ENCODE results near the gene MYO15B. TPM values are rescaled to one million over a fixed set of nuclear protein-coding genes. Genes with fewer than 3 reads are reported as not detected.
"Not testable (repeated sequence)": the region's sequence is repeated elsewhere in the genome, so short reads cannot be mapped to it uniquely, and the experiment has no call there.

The MYO15B gene
- total RNA-seq, 2 experiments from 2014 or later = 11.3 to 13.7 TPM

- Mint-ChIP-seq H3K9me3 (no peaks in the 10 kb centered on the region), H3K36me3 (ENCODE audit: low read depth) (no peaks in the 10 kb centered on the region), H3K27ac (no peak overlapping the region), H3K4me1 (peaks cover 15% of the 10 kb centered on the region), H3K27me3 (peaks cover 18% of the 10 kb centered on the region), H3K4me3 (no peak overlapping the region)
- CTCF ChIA-PET = interaction anchor here (0.9 to 6.4 kb wide), 5 partner anchors 10 to 164 kb away, joined by 3 to 38 read pairs (median 3); partner anchors contain the start of gene TSEN54
- no peak for DNase-seq
- POLR2A ChIA-PET = interaction anchor here (0.7 to 1.5 kb wide), 2 partner anchors 18 to 32 kb away, joined by 4 read pairs; no protein-coding TSS in a partner anchor
Measured at GRCh38 chr17:75590849-75591721, 3.5 kb downstream of the MYO15B start.

DNA sequence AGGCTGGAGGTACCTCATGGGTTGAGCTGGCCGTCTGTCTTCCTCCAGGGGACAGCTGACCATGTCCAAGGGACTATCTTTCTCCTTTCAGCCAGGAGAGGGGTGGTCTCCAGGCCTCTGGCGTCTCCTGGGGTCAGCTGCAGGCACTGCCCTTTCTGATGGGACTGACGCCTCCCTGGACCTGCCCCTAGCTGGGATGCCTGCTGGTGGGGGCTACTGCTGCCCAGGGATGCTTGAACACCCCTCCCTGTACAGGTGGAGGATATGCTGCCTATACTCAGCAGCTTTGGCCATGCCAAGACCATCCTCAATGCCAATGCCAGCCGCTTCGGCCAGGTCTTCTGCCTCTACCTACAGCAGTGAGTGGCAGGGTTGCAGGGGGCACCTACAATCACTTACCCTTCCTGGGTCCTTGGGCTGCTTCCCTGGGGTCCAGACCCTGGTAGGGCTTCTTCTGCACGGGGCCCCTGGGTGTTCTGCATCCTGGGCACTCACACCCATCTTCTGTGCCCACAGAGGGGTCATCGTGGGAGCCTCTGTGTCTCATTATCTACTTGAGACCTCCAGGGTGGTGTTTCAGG is 4.2 kb downstream of the MYO15B start:
- H3K4me3 Mint-ChIP-seq = no peak overlapping the region
- no peaks in the 10 kb centered on the region for H3K36me3 Mint-ChIP-seq (ENCODE audit: low read depth)
- DNase-seq = no peak
- POLR2A ChIA-PET = interaction anchor here (0.7 kb wide), 1 partner anchor 17 kb away, joined by 4 read pairs; no protein-coding TSS in a partner anchor
- H3K4me1 Mint-ChIP-seq = peaks cover 15% of the 10 kb centered on the region
- no peak overlapping the region for H3K27ac Mint-ChIP-seq
- no peaks in the 10 kb centered on the region for H3K9me3 Mint-ChIP-seq
- CTCF ChIA-PET = interaction anchor here (1.0 to 6.4 kb wide), 3 partner anchors 10 to 41 kb away, joined by 3 to 38 read pairs (median 3); no protein-coding TSS in a partner anchor
- H3K27me3 Mint-ChIP-seq = peaks cover 10% of the 10 kb centered on the region

DNA sequence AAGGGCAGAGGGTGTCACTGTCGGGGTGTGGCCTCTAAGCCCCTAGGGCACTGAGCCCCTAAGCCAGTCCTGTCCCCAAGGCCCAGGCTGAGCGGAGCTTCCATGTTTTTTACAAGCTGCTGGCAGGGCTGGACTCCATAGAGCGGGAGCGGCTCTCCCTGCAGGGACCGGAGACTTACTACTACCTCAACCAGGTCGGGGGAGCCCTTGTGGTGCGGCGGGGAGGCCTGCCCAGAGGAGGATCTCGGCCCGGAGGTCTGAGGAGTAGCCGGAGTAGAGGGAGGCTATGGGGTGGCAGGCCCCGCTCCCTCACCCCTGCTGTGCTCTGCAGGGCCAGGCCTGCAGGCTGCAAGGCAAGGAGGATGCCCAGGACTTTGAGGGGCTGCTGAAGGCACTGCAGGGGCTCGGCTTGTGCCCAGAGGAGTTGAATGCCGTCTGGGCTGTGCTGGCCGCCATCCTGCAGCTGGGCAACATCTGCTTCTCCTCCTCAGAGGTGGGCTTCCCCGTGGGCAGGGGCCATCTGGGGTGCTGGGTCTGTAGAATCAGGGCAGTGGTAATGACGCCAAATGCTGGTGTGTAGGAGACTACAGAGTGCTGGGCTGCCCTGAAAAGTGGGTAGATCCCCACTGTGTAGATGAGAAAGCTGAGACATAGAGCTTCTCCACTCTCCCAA is 4.9 kb downstream of the MYO15B start:
- Mint-ChIP-seq H3K36me3 (ENCODE audit: low read depth) (no peaks in the 10 kb centered on the region), H3K4me1 (peaks cover 15% of the 10 kb centered on the region), H3K27me3 (peaks cover 4% of the 10 kb centered on the region), H3K27ac (no peak overlapping the region), H3K4me3 (no peak overlapping the region), H3K9me3 (no peaks in the 10 kb centered on the region)
- DNase-seq = no peak
- CTCF ChIA-PET = interaction anchor here (0.6 to 6.4 kb wide), 5 partner anchors 9 to 1106 kb away, joined by 3 to 38 read pairs (median 3); no protein-coding TSS in a partner anchor
- POLR2A ChIA-PET = no interaction called here

DNA sequence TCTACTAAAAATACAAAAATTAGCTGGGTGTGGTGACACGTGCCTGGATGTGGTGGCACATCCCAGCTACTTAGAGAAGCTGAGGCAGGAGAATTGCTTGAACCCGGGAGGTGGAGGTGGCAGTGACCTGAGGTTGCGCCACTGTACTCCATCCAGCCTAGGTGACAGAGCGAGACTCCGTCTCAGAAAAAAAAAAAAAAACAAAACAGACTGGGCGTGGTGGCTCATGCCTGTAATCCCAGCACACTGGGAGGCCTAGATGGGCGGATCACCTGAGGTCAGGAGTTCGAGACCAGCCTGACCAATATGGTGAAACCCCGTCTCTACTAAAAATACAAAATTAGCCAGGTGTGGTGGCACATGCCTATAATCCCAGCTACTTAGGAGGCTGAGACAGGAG is 5.8 kb downstream of the MYO15B start:
- DNase-seq; H3K4me3 Mint-ChIP-seq; H3K27me3 Mint-ChIP-seq; H3K27ac Mint-ChIP-seq; H3K9me3 Mint-ChIP-seq; H3K36me3 Mint-ChIP-seq (ENCODE audit: low read depth); POLR2A ChIA-PET: not testable (repeated sequence)
- CTCF ChIA-PET = interaction anchor here (0.6 to 6.4 kb wide), 5 partner anchors 8 to 1105 kb away, joined by 3 to 38 read pairs (median 4); no protein-coding TSS in a partner anchor
- peaks cover 15% of the 10 kb centered on the region for H3K4me1 Mint-ChIP-seq

GRCh38 chr17:75594499-75595283 is 7.1 kb downstream of the MYO15B start:
- Mint-ChIP-seq H3K36me3 (ENCODE audit: low read depth) (no peaks in the 10 kb centered on the region), H3K9me3 (no peaks in the 10 kb centered on the region), H3K27me3 (no peaks in the 10 kb centered on the region), H3K4me1 (peaks cover 11% of the 10 kb centered on the region), H3K4me3 (no peak overlapping the region), H3K27ac (no peak overlapping the region)
- CTCF ChIA-PET = interaction anchor here (1.0 kb wide), 1 partner anchor 39 kb away, joined by 4 read pairs; the partner anchor contains the start of gene SMIM5
- DNase-seq = no peak
- POLR2A ChIA-PET = no interaction called here

- no peak for DNase-seq
- ChIA-PET POLR2A (no interaction called here), CTCF (interaction anchor here (1.0 kb wide), 1 partner anchor 38 kb away, joined by 4 read pairs; the partner anchor contains the start of gene SMIM5)
- Mint-ChIP-seq H3K27ac (no peak overlapping the region), H3K9me3 (no peaks in the 10 kb centered on the region), H3K27me3 (no peaks in the 10 kb centered on the region), H3K4me3 (no peak overlapping the region), H3K4me1 (peaks cover 8% of the 10 kb centered on the region), H3K36me3 (ENCODE audit: low read depth) (no peaks in the 10 kb centered on the region)
Measured at GRCh38 chr17:75595284-75595919, 7.8 kb downstream of the MYO15B start.

DNA sequence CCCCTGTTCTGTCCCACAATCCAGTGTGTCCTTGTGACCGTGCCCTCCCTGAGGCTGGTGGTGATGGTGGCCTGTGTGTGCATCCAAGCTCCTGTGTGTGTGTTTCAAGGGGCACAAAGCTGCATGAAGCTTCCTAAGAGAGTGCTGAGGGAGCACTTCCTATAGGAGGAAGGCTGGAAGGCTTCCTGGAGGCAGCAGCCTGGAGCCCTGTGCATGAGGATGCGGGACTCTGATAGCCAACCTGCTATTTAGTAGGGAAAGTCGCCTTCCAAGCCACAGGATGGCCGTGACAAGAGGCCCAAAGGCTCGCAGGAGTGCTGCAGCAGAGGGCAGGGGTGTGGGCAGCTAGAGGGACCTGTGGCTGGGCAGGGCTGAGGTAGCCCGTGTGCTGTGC is 8.3 kb downstream of the MYO15B start:
- DNase-seq = no peak
- ChIA-PET POLR2A (no interaction called here), CTCF (no interaction called here)
- Mint-ChIP-seq H3K36me3 (ENCODE audit: low read depth) (no peaks in the 10 kb centered on the region), H3K9me3 (no peaks in the 10 kb centered on the region), H3K4me1 (peaks cover 5% of the 10 kb centered on the region), H3K4me3 (no peak overlapping the region), H3K27ac (no peak overlapping the region), H3K27me3 (no peaks in the 10 kb centered on the region)

GRCh38 chr17:75596320-75597087 is 8.9 kb downstream of the MYO15B start:
- CTCF ChIA-PET = no interaction called here
- POLR2A ChIA-PET = no interaction called here
- Mint-ChIP-seq H3K4me1 (no peaks in the 10 kb centered on the region), H3K27me3 (no peaks in the 10 kb centered on the region), H3K36me3 (ENCODE audit: low read depth) (no peaks in the 10 kb centered on the region), H3K4me3 (no peak overlapping the region), H3K9me3 (no peaks in the 10 kb centered on the region), H3K27ac (no peak overlapping the region)
- no peak for DNase-seq

DNA sequence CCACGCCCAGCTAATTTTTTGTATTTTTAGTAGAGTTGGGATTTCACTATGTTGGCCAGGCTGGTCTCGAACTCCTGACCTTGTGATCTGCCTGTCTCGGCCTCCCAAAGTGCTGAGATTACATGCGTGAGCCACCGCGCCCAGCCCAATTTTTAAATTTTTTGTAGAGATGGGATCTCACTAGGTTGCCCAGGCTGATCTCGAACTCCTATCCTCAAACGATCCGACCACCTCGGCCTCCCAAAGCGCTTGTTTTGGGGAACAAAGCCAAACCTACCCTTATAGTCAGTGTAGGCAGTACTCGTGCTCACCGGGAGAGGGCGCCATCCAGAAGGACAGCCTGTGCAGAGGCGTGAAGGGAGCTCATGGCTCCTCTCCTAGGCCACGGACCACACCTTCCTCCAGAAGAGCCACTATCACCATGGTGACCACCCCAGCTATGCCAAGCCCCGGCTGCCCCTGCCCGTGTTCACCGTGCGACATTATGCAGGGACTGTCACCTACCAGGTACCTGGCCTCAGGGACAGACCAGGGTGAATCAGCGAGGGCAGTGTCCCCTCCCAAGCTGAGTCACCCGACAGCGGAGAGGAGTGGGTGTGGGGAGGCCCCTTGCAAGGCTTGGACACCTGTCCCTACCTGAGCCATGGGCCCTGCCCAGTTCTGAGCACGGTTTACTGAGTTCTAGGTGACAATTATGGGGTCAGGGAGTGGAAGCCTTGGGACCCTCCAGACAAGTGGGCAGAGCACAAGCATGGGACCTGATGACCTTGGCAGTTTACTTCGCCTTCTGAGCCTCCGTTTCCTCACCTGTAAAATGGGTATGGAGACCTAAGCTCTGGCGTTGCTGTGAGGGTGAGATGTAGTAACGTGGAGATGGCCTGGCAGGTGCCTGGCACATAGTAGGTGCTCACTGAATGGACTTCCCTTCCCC is 13.7 kb downstream of the MYO15B start:
- peak; percentile 74 for DNase-seq
- H3K9me3 Mint-ChIP-seq = no peaks in the 10 kb centered on the region
- H3K4me1 Mint-ChIP-seq = peaks cover 3% of the 10 kb centered on the region
- H3K27me3 Mint-ChIP-seq = no peaks in the 10 kb centered on the region
- H3K4me3 Mint-ChIP-seq = no peak overlapping the region
- ChIA-PET POLR2A (interaction anchor here (1.1 kb wide), 1 partner anchor 12 kb away, joined by 4 read pairs; no protein-coding TSS in a partner anchor), CTCF (interaction anchor here (0.6 to 5.2 kb wide), 28 partner anchors 9 to 289 kb away, joined by 3 to 38 read pairs (median 4); partner anchors contain the start of genes RECQL5, SAP30BP, SMIM5 and TMEM94)
- no peaks in the 10 kb centered on the region for H3K36me3 Mint-ChIP-seq (ENCODE audit: low read depth)
- H3K27ac Mint-ChIP-seq = no peak overlapping the region

GRCh38 chr17:75602644-75603043 is 15.0 kb downstream of the MYO15B start:
- Mint-ChIP-seq H3K4me3 (no peak overlapping the region), H3K27ac (no peak overlapping the region), H3K27me3 (no peaks in the 10 kb centered on the region), H3K9me3 (no peaks in the 10 kb centered on the region), H3K36me3 (ENCODE audit: low read depth) (no peaks in the 10 kb centered on the region), H3K4me1 (peaks cover 8% of the 10 kb centered on the region)
- POLR2A ChIA-PET = no interaction called here
- CTCF ChIA-PET = interaction anchor here (1.4 to 5.2 kb wide), 7 partner anchors 12 to 151 kb away, joined by 3 to 38 read pairs (median 8); partner anchors contain the start of gene SMIM5
- DNase-seq = no peak
